GM23338 (cell line): ENCODE data around the gene SUN2. TPM values are rescaled to one million over a fixed set of nuclear protein-coding genes. Genes with fewer than 3 reads are reported as not detected.

Experiments
- ATAC-seq: fragments of 200-7000 bp; cut with Tn5 transposase; 3 replicates; pipeline ENCODE4 v1.9.1; 2020
- DNase-seq: peaks from one replicate; pipeline ENCODE4 v3.0.0-alpha.2; 2015; ENCODE audit warnings: low spot score
- H2AFZ ChIP-seq: fragments of 200-600 bp; sonication (generic); 2 replicates; pipeline ENCODE4 v1.8.0; 2016; ENCODE audit warnings: antibody characterized with exemption, mild to moderate bottlenecking, moderate library complexity
- H3F3A ChIP-seq: fragments of 200-600 bp; sonication (generic); replicated peaks from 2 replicates; pipeline ENCODE4 v1.8.0; 2017; ENCODE audit warnings: antibody characterized with exemption, mixed run types, low read depth
- H3K27ac ChIP-seq: fragments of 200-600 bp; sonication (generic); 2 replicates; pipeline ENCODE4 v1.6.1; 2016; ENCODE audit warnings: low read depth
- H3K27me3 ChIP-seq: fragments of 200-600 bp; sonication (generic); 2 replicates; pipeline ENCODE4 v1.8.0; 2016; ENCODE audit warnings: mild to moderate bottlenecking, mixed run types, moderate library complexity; ENCODE audit not compliant: insufficient read depth
- H3K36me3 ChIP-seq: fragments of 200-600 bp; sonication (generic); 2 replicates; pipeline ENCODE4 v1.8.0; 2016; ENCODE audit warnings: mild to moderate bottlenecking; ENCODE audit not compliant: insufficient read depth
- H3K4me1 ChIP-seq: fragments of 200-600 bp; sonication (generic); 2 replicates; pipeline ENCODE4 v1.8.0; 2016; ENCODE audit warnings: mild to moderate bottlenecking, moderate library complexity; ENCODE audit not compliant: insufficient read depth
- H3K4me2 ChIP-seq: fragments of 200-600 bp; sonication (generic); 2 replicates; pipeline ENCODE4 v1.7.1; 2017; ENCODE audit warnings: mixed run types
- H3K4me3 ChIP-seq: fragments of 200-600 bp; sonication (generic); 2 replicates; pipeline ENCODE4 v1.6.1; 2016; ENCODE audit warnings: mixed run types
- H3K79me2 ChIP-seq: fragments of 200-600 bp; sonication (generic); replicated peaks from 2 replicates; pipeline ENCODE4 v1.8.0; 2017; ENCODE audit warnings: mild to moderate bottlenecking; ENCODE audit not compliant: insufficient read depth
- H3K9me2 ChIP-seq: fragments of 200-600 bp; sonication (generic); 2 replicates; pipeline ENCODE4 v1.8.0; 2017; ENCODE audit not compliant: insufficient read depth
- H4K20me1 ChIP-seq: fragments of 200-600 bp; sonication (generic); replicated peaks from 2 replicates; pipeline ENCODE4 v1.8.0; 2017; ENCODE audit warnings: mild to moderate bottlenecking; ENCODE audit not compliant: insufficient read depth
- H3K27ac Mint-ChIP-seq: 2 replicates; pipeline ENCODE4 v1.8.0; 2020; ENCODE audit warnings: inconsistent platforms, mild to moderate bottlenecking, moderate library complexity, mixed read lengths
- H3K27me3 Mint-ChIP-seq: 3 replicates; pipeline ENCODE4 v1.8.0; 2022; ENCODE audit warnings: low read depth, mild to moderate bottlenecking, moderate library complexity, mixed read lengths, inconsistent platforms; ENCODE audit not compliant: insufficient read depth, poor library complexity
- H3K36me3 Mint-ChIP-seq: 3 replicates; pipeline ENCODE4 v1.8.0; 2021; ENCODE audit warnings: low read depth, mild to moderate bottlenecking, inconsistent platforms, moderate library complexity, mixed read lengths
- H3K4me1 Mint-ChIP-seq: 3 replicates; pipeline ENCODE4 v1.8.0; 2020; ENCODE audit warnings: mild to moderate bottlenecking, inconsistent platforms, mixed read lengths
- H3K4me3 Mint-ChIP-seq: 3 replicates; pipeline ENCODE4 v1.8.0; 2021; ENCODE audit warnings: moderate library complexity, mild to moderate bottlenecking, inconsistent platforms, mixed read lengths
- H3K9me3 Mint-ChIP-seq: 3 replicates; pipeline ENCODE4 v1.8.0; 2020; ENCODE audit warnings: moderate library complexity, mild to moderate bottlenecking, inconsistent platforms, mixed read lengths
- CTCF ChIP-seq, 2 experiments: fragments of 200-600 bp in 1 of 2; sonication (generic) in 1 of 2; conservative IDR thresholded peaks; 2 replicates each; pipeline versions ENCODE4 v1.5.1 to v1.6.1; 2016 to 2017; ENCODE audit warnings: antibody characterized with exemption in 2 of 2, low read depth in 2 of 2, mild to moderate bottlenecking in 2 of 2, moderate library complexity in 1 of 2
- EZH2 ChIP-seq: fragments of 200-600 bp; sonication (generic); IDR thresholded peaks from one replicate; pipeline ENCODE4 v1.8.0; 2017; ENCODE audit warnings: antibody characterized with exemption, mild to moderate bottlenecking, low read depth; ENCODE audit not compliant: unreplicated experiment
- EZH2phosphoT487 ChIP-seq: fragments of 200-600 bp; sonication (generic); IDR thresholded peaks from one replicate; pipeline ENCODE4 v1.8.1; 2018; ENCODE audit warnings: antibody characterized with exemption; ENCODE audit not compliant: unreplicated experiment
- JUNB ChIP-seq: IDR thresholded peaks from one replicate; pipeline ENCODE4 v1.6.1; 2016; ENCODE audit warnings: antibody characterized with exemption; ENCODE audit not compliant: unreplicated experiment
- NANOG ChIP-seq: IDR thresholded peaks from 2 replicates; pipeline ENCODE4 v1.6.1; 2016; ENCODE audit warnings: antibody characterized with exemption, borderline replicate concordance
- POLR2AphosphoS5 ChIP-seq: IDR thresholded peaks from 2 replicates; pipeline ENCODE4 v1.6.1; 2016; ENCODE audit warnings: antibody characterized with exemption, low read depth
- ZNF114 ChIP-seq: fragments of 250-450 bp; sonication (Bioruptor Pico); IDR thresholded peaks from 2 replicates; pipeline ENCODE4 v1.5.0; 2020; ENCODE audit warnings: mild to moderate bottlenecking, moderate library complexity
- ZNF331 ChIP-seq: fragments of 250-450 bp; sonication (Bioruptor Pico); IDR thresholded peaks from 2 replicates; pipeline ENCODE4 v1.5.0; 2020; ENCODE audit warnings: low read depth, mild to moderate bottlenecking, moderate library complexity
- ZNF462 ChIP-seq: fragments of 250-450 bp; sonication (Bioruptor Pico); IDR thresholded peaks from 2 replicates; pipeline ENCODE4 v1.5.0; 2020; ENCODE audit warnings: mild to moderate bottlenecking, moderate library complexity
- polyA plus RNA-seq: library from polyadenylated mRNA; unstranded; fragments of >200 nt; fragmentation: Nextera tagmentation; extraction: Ambion mirVana; gene quantifications from 2 replicates; pipeline ENCODE4 v1.2.1, GENCODE V29; 2016
- total RNA-seq: library from RNA; depleted of rRNA; stranded (reverse); fragments of >200 nt; shearing (Covaris generic); gene quantifications from 2 replicates; pipeline ENCODE4 v1.2.3, GENCODE V29; 2014

SUN2 gene
- total and polyA plus RNA-seq, 2 experiments from 2014 or later, result 7.2 to 17.6 TPM

- Mint-ChIP-seq H3K36me3 (no peaks in the 10 kb centered on the region), H3K4me3 (no peak overlapping the region), H3K4me1 (no peaks in the 10 kb centered on the region; the same call in 2 of the 3 replicates), H3K9me3 (no peaks in the 10 kb centered on the region), H3K27ac (no peak overlapping the region), H3K27me3 (peaks cover 19% of the 10 kb centered on the region)
- Histone ChIP-seq H3K27me3 (no peaks in the 10 kb centered on the region), H3K36me3 (no peaks in the 10 kb centered on the region), H3K4me1 (no peaks in the 10 kb centered on the region), H3K4me3 (no peak overlapping the region), H3F3A (no peaks in the 10 kb centered on the region), H3K79me2 (no peaks in the 10 kb centered on the region), H2AFZ (no peak overlapping the region), H3K4me2 (no peak overlapping the region), H3K9me2 (no peaks in the 10 kb centered on the region), H3K27ac (no peak overlapping the region), H4K20me1 (no peaks in the 10 kb centered on the region)
- DNase-seq, result no peak
- no peak for ATAC-seq
- TF ChIP-seq EZH2phosphoT487 (no peak), POLR2AphosphoS5 (no peak), ZNF462 (no peak), EZH2 (no peak), ZNF331 (no peak), ZNF114 (CRISPR knock-in tag) (no peak), JUNB (no peak), NANOG (no peak), CTCF (conservative IDR thresholded peaks at IDR 0.05; ENCODE audit: low read depth in 2 of 2) (no peak)
Observed at GRCh38 chr22:38762551-38762983, 6.8 kb upstream of the SUN2 start.
